ENCODE data around the gene NFIA. TPM values are rescaled to one million over a fixed set of nuclear protein-coding genes. Genes with fewer than 3 reads are reported as not detected.
A peak's percentile ranks its signal among the peaks of the same experiment; 100 is the strongest.

The NFIA gene
- total and polyA plus RNA-seq, 9 of the 15 experiments (the other 6 are each of a cell fraction or from before 2014, with no cell fraction given), result 5.3 to 24.9 (median 9.8) TPM

DNA sequence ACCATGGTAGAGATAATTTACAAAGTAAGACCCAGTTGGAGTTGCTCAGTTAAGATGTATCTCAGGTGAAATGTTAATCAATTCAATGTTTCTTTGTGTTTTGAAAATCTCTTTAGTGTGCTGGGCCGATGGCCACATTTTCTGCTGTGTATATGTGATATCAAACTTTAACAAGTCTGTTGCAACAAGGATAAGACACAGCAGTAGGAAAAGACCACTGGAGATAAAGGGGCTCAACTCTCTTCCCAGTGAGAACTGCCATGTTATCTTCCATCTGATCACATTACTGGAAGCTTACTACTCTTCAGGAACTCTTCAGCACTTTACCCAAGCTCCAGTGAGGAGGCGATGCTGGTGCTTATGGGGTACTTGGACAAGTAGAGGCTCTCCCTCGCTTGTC lies 227.7 kb downstream of the NFIA start (continued):
- TF ChIP-seq SMAD4 (CRISPR knock-in tag; conservative IDR thresholded peaks at IDR 0.05), result no peak
- TF ChIP-seq, protein P1, sequence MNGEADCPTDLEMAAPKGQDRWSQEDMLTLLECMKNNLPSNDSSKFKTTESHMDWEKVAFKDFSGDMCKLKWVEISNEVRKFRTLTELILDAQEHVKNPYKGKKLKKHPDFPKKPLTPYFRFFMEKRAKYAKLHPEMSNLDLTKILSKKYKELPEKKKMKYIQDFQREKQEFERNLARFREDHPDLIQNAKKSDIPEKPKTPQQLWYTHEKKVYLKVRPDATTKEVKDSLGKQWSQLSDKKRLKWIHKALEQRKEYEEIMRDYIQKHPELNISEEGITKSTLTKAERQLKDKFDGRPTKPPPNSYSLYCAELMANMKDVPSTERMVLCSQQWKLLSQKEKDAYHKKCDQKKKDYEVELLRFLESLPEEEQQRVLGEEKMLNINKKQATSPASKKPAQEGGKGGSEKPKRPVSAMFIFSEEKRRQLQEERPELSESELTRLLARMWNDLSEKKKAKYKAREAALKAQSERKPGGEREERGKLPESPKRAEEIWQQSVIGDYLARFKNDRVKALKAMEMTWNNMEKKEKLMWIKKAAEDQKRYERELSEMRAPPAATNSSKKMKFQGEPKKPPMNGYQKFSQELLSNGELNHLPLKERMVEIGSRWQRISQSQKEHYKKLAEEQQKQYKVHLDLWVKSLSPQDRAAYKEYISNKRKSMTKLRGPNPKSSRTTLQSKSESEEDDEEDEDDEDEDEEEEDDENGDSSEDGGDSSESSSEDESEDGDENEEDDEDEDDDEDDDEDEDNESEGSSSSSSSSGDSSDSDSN (IDR thresholded peaks at IDR 0.05; ENCODE audit: borderline replicate concordance in 1 of 2, low read depth in 2 of 2, low read length in 2 of 2), result no peak
- TF ChIP-seq CBFA2T3 (IDR thresholded peaks at IDR 0.05), result peak; percentile 77
- no peak for TF ChIP-seq ETV1 (tag; conservative IDR thresholded peaks at IDR 0.05; ENCODE audit: low read depth)
- no peak for TF ChIP-seq MXI1 (IDR thresholded peaks at IDR 0.05; ENCODE audit: low read depth, low read length)
- TF ChIP-seq TCF3 (CRISPR knock-in tag; IDR thresholded peaks at IDR 0.05), result peak; percentile 52
- TF ChIP-seq, protein P2, sequence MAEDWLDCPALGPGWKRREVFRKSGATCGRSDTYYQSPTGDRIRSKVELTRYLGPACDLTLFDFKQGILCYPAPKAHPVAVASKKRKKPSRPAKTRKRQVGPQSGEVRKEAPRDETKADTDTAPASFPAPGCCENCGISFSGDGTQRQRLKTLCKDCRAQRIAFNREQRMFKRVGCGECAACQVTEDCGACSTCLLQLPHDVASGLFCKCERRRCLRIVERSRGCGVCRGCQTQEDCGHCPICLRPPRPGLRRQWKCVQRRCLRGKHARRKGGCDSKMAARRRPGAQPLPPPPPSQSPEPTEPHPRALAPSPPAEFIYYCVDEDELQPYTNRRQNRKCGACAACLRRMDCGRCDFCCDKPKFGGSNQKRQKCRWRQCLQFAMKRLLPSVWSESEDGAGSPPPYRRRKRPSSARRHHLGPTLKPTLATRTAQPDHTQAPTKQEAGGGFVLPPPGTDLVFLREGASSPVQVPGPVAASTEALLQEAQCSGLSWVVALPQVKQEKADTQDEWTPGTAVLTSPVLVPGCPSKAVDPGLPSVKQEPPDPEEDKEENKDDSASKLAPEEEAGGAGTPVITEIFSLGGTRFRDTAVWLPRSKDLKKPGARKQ (CRISPR knock-in tag; IDR thresholded peaks at IDR 0.05), result no peak
- TF ChIP-seq SMARCA5 (IDR thresholded peaks at IDR 0.05), result no peak
- TF ChIP-seq HNRNPL (IDR thresholded peaks at IDR 0.05; ENCODE audit: low read depth, low read length), result no peak
- TF ChIP-seq ZNF23 (CRISPR knock-in tag; IDR thresholded peaks at IDR 0.05), result no peak
- TF ChIP-seq MCM3 (IDR thresholded peaks at IDR 0.05), result no peak
- 0 out of 2 replicates have a peak, but pooled peaks have one; percentile 34 for TF ChIP-seq DPF2 (IDR thresholded peaks at IDR 0.05)
- TF ChIP-seq TBP (optimal IDR thresholded peaks at IDR 0.05; ENCODE audit: low read depth, low read length), result no peak
- no peak for TF ChIP-seq MIER1 (IDR thresholded peaks at IDR 0.05; ENCODE audit: low read depth)
- no peak for TF ChIP-seq U2AF1 (optimal IDR thresholded peaks at IDR 0.05; ENCODE audit: low read depth, low read length)
- TF ChIP-seq ARID1B (IDR thresholded peaks at IDR 0.05), result peak; percentile 66
- no peak for TF ChIP-seq YBX1 (IDR thresholded peaks at IDR 0.05)
- TF ChIP-seq SOX6 (IDR thresholded peaks at IDR 0.05), result 0 out of 2 replicates have a peak, but pooled peaks have one; percentile 23
- no peak for TF ChIP-seq NFATC3 (IDR thresholded peaks at IDR 0.05)
- no peak for TF ChIP-seq ZNF699 (CRISPR knock-in tag; IDR thresholded peaks at IDR 0.05; ENCODE audit: insufficient replicate concordance)
- TF ChIP-seq, protein P3, sequence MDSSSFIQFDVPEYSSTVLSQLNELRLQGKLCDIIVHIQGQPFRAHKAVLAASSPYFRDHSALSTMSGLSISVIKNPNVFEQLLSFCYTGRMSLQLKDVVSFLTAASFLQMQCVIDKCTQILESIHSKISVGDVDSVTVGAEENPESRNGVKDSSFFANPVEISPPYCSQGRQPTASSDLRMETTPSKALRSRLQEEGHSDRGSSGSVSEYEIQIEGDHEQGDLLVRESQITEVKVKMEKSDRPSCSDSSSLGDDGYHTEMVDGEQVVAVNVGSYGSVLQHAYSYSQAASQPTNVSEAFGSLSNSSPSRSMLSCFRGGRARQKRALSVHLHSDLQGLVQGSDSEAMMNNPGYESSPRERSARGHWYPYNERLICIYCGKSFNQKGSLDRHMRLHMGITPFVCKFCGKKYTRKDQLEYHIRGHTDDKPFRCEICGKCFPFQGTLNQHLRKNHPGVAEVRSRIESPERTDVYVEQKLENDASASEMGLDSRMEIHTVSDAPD (CRISPR knock-in tag; IDR thresholded peaks at IDR 0.05), result no peak
- TF ChIP-seq BMI1 (IDR thresholded peaks at IDR 0.05; ENCODE audit: low read length), result no peak
- peak; percentile 65 for TF ChIP-seq TEAD4 (IDR thresholded peaks at IDR 0.05; ENCODE audit: low read length)
- no peak for TF ChIP-seq TEAD4 (CRISPR knock-in tag; IDR thresholded peaks at IDR 0.05; ENCODE audit: borderline replicate concordance)
